ENCODE data around the gene ASGR2.

GRCh38 chr17:7097940-7098339 lies 16.7 kb downstream of the ASGR2 start:
- TF ChIP-seq POLR2AphosphoS5 (IDR thresholded peaks at IDR 0.05; ENCODE audit: low read depth, low read length) (no peak), REST (IDR thresholded peaks at IDR 0.05; ENCODE audit: insufficient read depth in 1 of 2, low read depth in 2 of 2, low read length in 2 of 2) (no peak)

Data from PFSK-1 (cell line).